ENCODE data around the gene MCTP2.
"Not testable (repeated sequence)": the region's sequence is repeated elsewhere in the genome, so short reads cannot be mapped to it uniquely, and the experiment has no call there.

Gene MCTP2

GRCh38 chr15:94467034-94467433, 235.7 kb downstream of the MCTP2 start:
- no peak for DNase-seq

- no peak for DNase-seq
Measured at GRCh38 chr15:94470492-94470891, 239.1 kb downstream of the MCTP2 start.

- no peak for DNase-seq
Measured at GRCh38 chr15:94476686-94477085, 245.3 kb downstream of the MCTP2 start.

- no peak for DNase-seq
Measured at GRCh38 chr15:94477913-94478553, 246.7 kb downstream of the MCTP2 start.

GRCh38 chr15:94478763-94479162, 247.4 kb downstream of the MCTP2 start:
- peak; percentile 9 for DNase-seq

- no peak for DNase-seq
Measured at GRCh38 chr15:94480289-94480834, 249.0 kb downstream of the MCTP2 start.

- no peak for DNase-seq
Measured at GRCh38 chr15:94485148-94485719, 253.9 kb downstream of the MCTP2 start.

GRCh38 chr15:94487635-94488034, 256.3 kb downstream of the MCTP2 start:
- no peak for DNase-seq

- DNase-seq, result no peak
Measured at GRCh38 chr15:94493176-94493575, 261.8 kb downstream of the MCTP2 start.

GRCh38 chr15:94493586-94493985, 262.2 kb downstream of the MCTP2 start:
- DNase-seq, result not testable (repeated sequence)

- no peak for DNase-seq
Measured at GRCh38 chr15:94494732-94495131, 263.4 kb downstream of the MCTP2 start.

- no peak for DNase-seq
Measured at GRCh38 chr15:94503293-94503692, 271.9 kb downstream of the MCTP2 start.

GRCh38 chr15:94509259-94509658, 277.9 kb downstream of the MCTP2 start:
- DNase-seq, result no peak

- no peak for DNase-seq
Measured at GRCh38 chr15:94522125-94522524, 290.8 kb downstream of the MCTP2 start.

- no peak for DNase-seq
Measured at GRCh38 chr15:94523873-94524272, 292.5 kb downstream of the MCTP2 start.

GRCh38 chr15:94524565-94524964, 293.2 kb downstream of the MCTP2 start:
- DNase-seq, result no peak

GRCh38 chr15:94526071-94526689, 294.8 kb downstream of the MCTP2 start:
- DNase-seq, result no peak

GRCh38 chr15:94532226-94532625, 300.9 kb downstream of the MCTP2 start:
- no peak for DNase-seq
